ENCODE data around the gene ZNF695. TPM values are rescaled to one million over a fixed set of nuclear protein-coding genes. Genes with fewer than 3 reads are reported as not detected.

The ZNF695 gene
- total RNA-seq, 4 donors from 2014 or later = 0.11 to 0.24 TPM; not detected in 2

DNA sequence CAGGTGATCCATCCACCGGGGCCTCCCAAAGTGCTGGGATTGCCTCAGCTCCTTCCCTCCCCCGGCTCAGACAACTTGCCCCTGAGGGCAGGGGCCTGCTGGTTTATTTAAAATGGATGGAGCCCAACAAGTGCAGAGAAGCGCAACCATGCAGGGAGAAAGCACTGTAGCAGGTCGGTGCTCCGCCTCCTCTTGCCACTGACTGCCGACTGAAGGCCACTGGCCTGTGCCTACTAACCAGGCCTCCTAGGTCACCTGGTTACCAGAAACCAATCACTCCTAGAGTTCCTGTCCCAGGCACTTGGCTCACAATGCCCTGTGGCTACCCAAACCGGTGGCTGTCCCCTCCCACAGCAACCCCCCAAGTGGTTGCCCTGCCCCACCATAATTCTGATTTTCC is 35.9 kb downstream of the ZNF695 start:
- H3K27me3 ChIP-seq = no peaks in the 10 kb centered on the region
- H3K9me3 ChIP-seq = no peaks in the 10 kb centered on the region
- H3K4me1 ChIP-seq = no peaks in the 10 kb centered on the region
- WGBS, 2 donors = 99% methylated on average over 7 of the region's 7 CpGs
- no peaks in the 10 kb centered on the region for H3K36me3 ChIP-seq
- H3K27ac ChIP-seq = no peak overlapping the region
- DNase-seq = no peak
- no peak overlapping the region for H3K4me3 ChIP-seq (replicated peaks in 1 of 3)
- TF ChIP-seq POLR2A (IDR thresholded peaks at IDR 0.05) (no peak), CTCF (IDR thresholded peaks at IDR 0.05) (no peak)
- intact Hi-C loops (cut with DNase I) = no loop called here

GRCh38 chr1:246971090-246971721 is 36.7 kb downstream of the ZNF695 start:
- Histone ChIP-seq H3K36me3 (no peaks in the 10 kb centered on the region), H3K27me3 (no peaks in the 10 kb centered on the region), H3K4me3 (replicated peaks in 1 of 3) (no peak overlapping the region), H3K27ac (no peak overlapping the region), H3K4me1 (no peaks in the 10 kb centered on the region), H3K9me3 (no peaks in the 10 kb centered on the region)
- TF ChIP-seq POLR2A (IDR thresholded peaks at IDR 0.05) (no peak), CTCF (IDR thresholded peaks at IDR 0.05) (peak; percentile 27 to 86 (median 60))
- 79 to 81% methylated on average over 12 of the region's 12 CpGs for WGBS, 2 donors
- intact Hi-C loops (cut with DNase I) = no loop called here
- peak; percentile 60 to 70 for DNase-seq

- no peak for DNase-seq
- WGBS, 2 donors = 87 to 96% methylated on average over 3 of the region's 3 CpGs
- no peaks in the 10 kb centered on the region for H3K4me1 ChIP-seq
- H3K36me3 ChIP-seq = no peaks in the 10 kb centered on the region
- H3K4me3 ChIP-seq (replicated peaks in 1 of 3) = no peak overlapping the region
- no peaks in the 10 kb centered on the region for H3K9me3 ChIP-seq
- no peak for TF ChIP-seq CTCF (IDR thresholded peaks at IDR 0.05)
- TF ChIP-seq POLR2A (IDR thresholded peaks at IDR 0.05) = no peak
- no peak overlapping the region for H3K27ac ChIP-seq
- no peaks in the 10 kb centered on the region for H3K27me3 ChIP-seq
- intact Hi-C loops (cut with DNase I) = no loop called here
Measured at GRCh38 chr1:246969621-246970020, 38.2 kb downstream of the ZNF695 start.

GRCh38 chr1:246966502-246966901 is 41.4 kb downstream of the ZNF695 start:
- 96 to 98% methylated on average over 2 of the region's 2 CpGs for WGBS, 2 donors
- H3K36me3 ChIP-seq = no peaks in the 10 kb centered on the region
- no peak overlapping the region for H3K4me3 ChIP-seq (replicated peaks in 1 of 3)
- no peak overlapping the region for H3K27ac ChIP-seq
- TF ChIP-seq CTCF (IDR thresholded peaks at IDR 0.05) = no peak
- no peak for TF ChIP-seq POLR2A (IDR thresholded peaks at IDR 0.05)
- no peak for DNase-seq
- intact Hi-C loops (cut with DNase I) = no loop called here
- no peaks in the 10 kb centered on the region for H3K9me3 ChIP-seq
- H3K27me3 ChIP-seq = no peaks in the 10 kb centered on the region
- H3K4me1 ChIP-seq = no peaks in the 10 kb centered on the region

DNA sequence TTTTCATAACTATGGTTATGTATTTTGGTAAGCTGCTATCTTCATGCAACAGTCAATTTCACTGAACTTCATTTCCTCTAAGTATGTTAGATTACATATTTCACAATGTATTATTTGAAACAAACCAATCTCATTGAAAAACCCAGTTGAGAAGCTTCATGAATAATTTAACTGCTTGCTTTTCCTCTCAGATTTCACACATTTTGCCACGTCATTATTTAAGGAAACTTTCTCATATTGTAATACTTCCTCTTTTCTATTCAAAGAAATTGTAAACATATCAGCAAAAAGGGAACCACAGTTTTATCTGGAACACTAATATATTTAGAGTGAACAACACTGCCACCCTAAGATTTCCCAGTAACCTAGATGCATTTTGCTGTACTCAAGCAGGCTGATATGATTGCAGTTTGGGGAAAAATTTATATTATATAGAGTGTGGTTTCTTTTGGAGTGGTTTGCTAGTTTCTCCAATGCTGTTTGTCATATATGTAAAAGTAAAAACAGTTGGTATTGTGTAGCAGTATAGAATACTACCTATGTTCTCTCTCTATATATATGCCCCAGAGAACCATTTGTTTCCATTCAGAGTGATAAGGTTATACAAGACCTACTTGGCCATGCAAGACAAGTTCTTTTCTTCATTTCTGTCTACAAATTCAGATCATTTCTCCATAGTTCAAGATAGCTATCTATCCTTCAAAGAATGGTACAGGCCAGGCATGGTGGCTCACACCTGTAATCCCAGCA is 47.7 kb downstream of the ZNF695 start:
- 55 to 60% methylated on average over 1 of the region's 1 CpG for WGBS, 2 donors
- intact Hi-C loops (cut with DNase I) = no loop called here
- TF ChIP-seq POLR2A (IDR thresholded peaks at IDR 0.05) (no peak), CTCF (IDR thresholded peaks at IDR 0.05) (no peak)
- DNase-seq = no peak
- H3K4me3 ChIP-seq (replicated peaks in 1 of 3) = no peak overlapping the region
- H3K27me3 ChIP-seq = no peaks in the 10 kb centered on the region
- no peaks in the 10 kb centered on the region for H3K9me3 ChIP-seq
- no peak overlapping the region for H3K27ac ChIP-seq
- no peaks in the 10 kb centered on the region for H3K36me3 ChIP-seq
- H3K4me1 ChIP-seq = no peaks in the 10 kb centered on the region
